Ascending aorta (tissue), 2 donors: ENCODE data around the gene SRGAP1. TPM values are rescaled to one million over a fixed set of nuclear protein-coding genes. Genes with fewer than 3 reads are reported as not detected.

Experiments
- DNase-seq, 2 donors: peaks; one replicate each; pipeline ENCODE4 v3.0.0-alpha.2; 2019; ENCODE audit warnings: low spot score in 2 of 2
- H3K27ac ChIP-seq, 2 donors: fragments of 200-600 bp; sonication (generic); one replicate each; pipeline ENCODE4 v1.5.1; 2016 to 2017; ENCODE audit warnings: mild to moderate bottlenecking in 1 of 2
- H3K27me3 ChIP-seq: fragments of 200-600 bp; sonication (generic); one replicate; pipeline ENCODE4 v1.5.1; 2017
- H3K36me3 ChIP-seq, 2 donors: fragments of 200-600 bp; sonication (generic); one replicate each; pipeline ENCODE4 v1.5.1; 2016
- H3K4me1 ChIP-seq, 2 donors: fragments of 200-600 bp; sonication (generic); one replicate each; pipeline ENCODE4 v1.5.1; 2016 to 2017; ENCODE audit warnings: mild to moderate bottlenecking in 1 of 2
- H3K4me3 ChIP-seq, 2 donors: fragments of 200-600 bp; sonication (generic); one replicate each; pipeline ENCODE4 v1.5.1; 2016 to 2017; ENCODE audit warnings: mild to moderate bottlenecking in 1 of 2
- H3K9me3 ChIP-seq, 2 donors: fragments of 200-600 bp; sonication (generic); one replicate each; pipeline ENCODE4 v1.5.1; 2016
- CTCF ChIP-seq, 3 experiments: fragments of 200-600 bp in 2 of 3; fragments of 450-650 bp in 1 of 3; sonication (generic) in 2 of 3; IDR thresholded peaks; one replicate each; pipeline ENCODE4 v1.5.1; 2016 to 2019; ENCODE audit warnings: antibody characterized with exemption in 3 of 3, mild to moderate bottlenecking in 1 of 3, moderate library complexity in 1 of 3
- intact Hi-C: fragments of 100-400 bp; cut with DNase I; formaldehyde crosslinking; loops from one replicate; pipeline ENCODE4 v1.15.1; 2023
- total RNA-seq: library from RNA; depleted of rRNA; stranded (reverse); fragments of >200 nt; gene quantifications from one replicate; pipeline ENCODE4 v1.1.0, GENCODE V29; 2016

SRGAP1 gene
- total RNA-seq, 1 donor from 2014 or later, result 5.5 TPM

GRCh38 chr12:63900922-63901793 is 56.7 kb downstream of the SRGAP1 start:
- no peaks in the 10 kb centered on the region for H3K4me1 ChIP-seq
- no peak overlapping the region for H3K4me3 ChIP-seq
- no peak for TF ChIP-seq CTCF (IDR thresholded peaks at IDR 0.05)

DNA sequence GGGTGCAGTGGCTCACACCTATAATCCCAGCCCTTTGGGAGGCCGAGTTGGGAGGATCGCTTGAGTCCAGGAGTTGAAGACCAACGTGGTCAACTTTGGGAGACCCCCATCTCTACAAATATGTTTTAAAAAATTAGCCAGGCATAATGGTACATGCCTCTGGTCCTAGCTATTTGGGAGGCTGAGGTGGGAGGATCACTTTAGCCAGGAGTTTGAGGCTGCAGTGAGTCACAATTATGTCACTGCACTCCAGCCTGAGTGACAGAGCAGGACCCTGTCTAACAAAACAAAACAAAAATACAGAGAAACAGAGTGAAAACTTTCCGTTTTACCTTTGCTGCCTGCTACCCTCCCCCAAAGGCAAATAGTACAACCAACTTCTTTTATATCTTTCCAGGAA is 60.2 kb downstream of the SRGAP1 start:
- Histone ChIP-seq H3K36me3 (no peaks in the 10 kb centered on the region), H3K9me3 (peaks cover 0 to 17% of the 10 kb centered on the region in 2 donors), H3K4me1 (no peaks in the 10 kb centered on the region), H3K4me3 (no peak overlapping the region), H3K27me3 (no peaks in the 10 kb centered on the region), H3K27ac (no peak overlapping the region)
- DNase-seq, result no peak
- intact Hi-C loops, result no loop called here
- no peak for TF ChIP-seq CTCF (IDR thresholded peaks at IDR 0.05)

More at GRCh38 chr12:63900922-63901793, 56.7 kb downstream of the SRGAP1 start:
- Histone ChIP-seq H3K9me3 (peaks cover 0 to 11% of the 10 kb centered on the region in 2 donors), H3K27me3 (no peaks in the 10 kb centered on the region), H3K36me3 (no peaks in the 10 kb centered on the region), H3K27ac (no peak overlapping the region)
- intact Hi-C loops, result no loop called here
- DNase-seq, result no peak

DNA sequence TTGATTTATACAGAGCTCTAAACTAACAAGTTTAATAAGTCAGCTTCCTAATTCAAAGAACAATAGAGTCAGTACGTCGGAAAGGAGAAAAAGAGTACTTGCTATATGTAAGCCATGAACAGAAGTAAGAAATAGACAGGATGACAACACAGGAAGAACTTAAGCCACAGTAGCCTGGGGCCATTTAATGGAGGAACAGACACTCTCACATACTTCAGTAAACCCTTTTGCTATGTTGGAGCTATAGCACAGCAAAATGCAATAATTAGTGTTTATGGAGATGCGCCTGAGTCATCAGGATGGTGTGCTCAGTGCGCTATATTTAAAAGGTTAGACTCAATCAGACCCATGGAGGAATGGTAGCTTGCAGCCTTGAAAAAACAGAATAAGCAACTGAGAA is 61.0 kb downstream of the SRGAP1 start:
- no peak for TF ChIP-seq CTCF (IDR thresholded peaks at IDR 0.05)
- no peak overlapping the region for H3K4me3 ChIP-seq
- H3K4me1 ChIP-seq, result no peaks in the 10 kb centered on the region
- H3K9me3 ChIP-seq, result peaks cover 0 to 17% of the 10 kb centered on the region in 2 donors
- no peak overlapping the region for H3K27ac ChIP-seq
- no peaks in the 10 kb centered on the region for H3K27me3 ChIP-seq
- intact Hi-C loops, result no loop called here
- no peak for DNase-seq
- no peaks in the 10 kb centered on the region for H3K36me3 ChIP-seq

- intact Hi-C loops, result no loop called here
- no peak for TF ChIP-seq CTCF (IDR thresholded peaks at IDR 0.05)
Measured at GRCh38 chr12:63906876-63907275, 62.4 kb downstream of the SRGAP1 start.

DNA sequence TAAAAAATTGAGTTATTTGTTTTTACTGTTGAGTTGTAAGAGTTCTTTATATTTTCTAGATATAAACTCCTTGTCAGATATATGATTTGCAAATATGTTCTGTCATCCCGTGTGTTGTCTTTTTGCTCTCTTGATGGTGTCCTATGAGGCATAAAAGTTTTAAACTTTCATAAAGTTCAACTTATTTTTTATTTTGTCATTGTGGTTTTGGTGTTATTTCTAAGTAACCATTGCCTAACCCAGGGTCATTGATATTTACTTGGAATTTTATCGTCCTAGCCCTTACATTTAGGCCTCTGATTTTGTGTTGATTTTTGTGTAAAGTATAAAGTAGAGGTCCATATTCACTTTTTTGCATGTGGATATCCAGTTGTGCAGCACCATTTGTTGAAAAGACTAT is 63.1 kb downstream of the SRGAP1 start:
- H3K27me3 ChIP-seq, result no peaks in the 10 kb centered on the region
- H3K36me3 ChIP-seq, result no peaks in the 10 kb centered on the region
- H3K27ac ChIP-seq, result no peak overlapping the region
- no peak overlapping the region for H3K4me3 ChIP-seq
- H3K4me1 ChIP-seq, result no peaks in the 10 kb centered on the region
- intact Hi-C loops, result no loop called here
- no peak for DNase-seq
- no peak for TF ChIP-seq CTCF (IDR thresholded peaks at IDR 0.05)
- peaks cover 0 to 17% of the 10 kb centered on the region in 2 donors for H3K9me3 ChIP-seq

More at GRCh38 chr12:63906876-63907275, 62.4 kb downstream of the SRGAP1 start:
- H3K36me3 ChIP-seq, result no peaks in the 10 kb centered on the region
- no peak overlapping the region for H3K27ac ChIP-seq
- peaks cover 0 to 17% of the 10 kb centered on the region in 2 donors for H3K9me3 ChIP-seq
- no peak overlapping the region for H3K4me3 ChIP-seq
- H3K27me3 ChIP-seq, result no peaks in the 10 kb centered on the region
- DNase-seq, result no peak
- H3K4me1 ChIP-seq, result no peaks in the 10 kb centered on the region
